ENCODE results near the gene RXFP1.
A peak's percentile ranks its signal among the peaks of the same experiment; 100 is the strongest.
"Not testable (repeated sequence)": the region's sequence is repeated elsewhere in the genome, so short reads cannot be mapped to it uniquely, and the experiment has no call there.

RXFP1 gene

DNA sequence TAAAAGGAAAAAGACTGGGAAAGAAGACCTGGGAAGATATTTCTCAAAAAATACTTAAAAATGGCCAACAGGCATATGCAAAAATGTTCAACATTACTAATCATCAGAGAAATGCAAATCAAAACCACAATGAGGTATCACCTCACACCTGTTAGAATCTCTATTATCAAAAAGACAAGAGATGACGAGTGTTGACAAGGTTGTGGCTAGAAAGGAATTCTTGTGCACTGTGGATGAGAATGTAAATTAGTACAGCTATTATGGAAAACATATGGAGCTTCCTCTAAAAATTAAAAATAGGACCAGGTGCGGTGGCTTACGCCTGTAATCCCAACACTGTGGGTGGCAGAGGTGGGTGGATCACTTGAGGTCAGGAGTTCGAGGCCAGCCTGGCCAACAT is 100.0 kb downstream of the RXFP1 start:
- peak; percentile 14 for DNase-seq

DNA sequence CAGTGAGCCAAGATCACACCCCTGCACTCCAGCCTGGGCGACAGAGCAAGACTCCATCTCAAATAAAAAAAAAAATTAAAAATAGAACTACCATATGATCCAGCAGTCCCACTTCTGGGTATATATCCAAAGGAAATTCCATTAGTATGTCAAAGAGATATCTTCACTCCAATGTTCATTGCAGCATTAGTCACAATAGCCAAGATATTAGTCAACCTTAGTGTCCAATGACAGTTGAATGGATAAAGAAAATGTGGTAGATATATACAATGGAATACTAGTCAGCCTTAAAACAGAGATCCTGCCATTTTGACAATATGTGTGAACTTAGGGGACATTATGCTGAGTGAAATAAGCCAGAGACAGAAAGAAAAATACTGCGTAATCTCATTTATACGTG is 100.6 kb downstream of the RXFP1 start:
- peak; percentile 14 for DNase-seq

DNA sequence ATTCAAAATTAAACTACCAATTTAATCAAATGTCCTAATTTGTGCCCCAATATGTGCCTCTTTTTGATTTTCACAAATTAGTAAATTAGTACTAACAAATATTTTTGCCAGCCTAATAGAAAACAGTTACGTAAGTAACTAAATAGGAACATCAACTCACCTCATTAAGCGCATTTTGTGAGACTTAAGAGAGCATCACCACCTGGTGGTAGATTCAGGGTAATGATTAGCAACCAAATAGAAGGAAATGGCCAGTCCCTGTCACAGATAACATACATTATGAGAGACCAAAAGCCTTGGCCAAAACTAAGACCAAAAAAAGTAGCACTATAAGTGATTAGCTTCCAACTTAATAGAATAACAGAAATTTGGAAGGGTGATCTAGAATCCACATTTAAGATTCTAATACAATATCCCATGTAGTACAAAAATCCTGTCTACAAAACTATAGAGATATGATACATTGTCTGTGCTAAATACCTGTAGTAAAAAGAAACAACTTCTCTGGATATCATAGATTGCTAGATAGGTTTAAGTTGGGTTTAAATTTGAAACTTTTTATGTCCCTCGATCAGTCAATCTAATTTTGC is 103.3 kb downstream of the RXFP1 start:
- DNase-seq: peak; percentile 53

DNA sequence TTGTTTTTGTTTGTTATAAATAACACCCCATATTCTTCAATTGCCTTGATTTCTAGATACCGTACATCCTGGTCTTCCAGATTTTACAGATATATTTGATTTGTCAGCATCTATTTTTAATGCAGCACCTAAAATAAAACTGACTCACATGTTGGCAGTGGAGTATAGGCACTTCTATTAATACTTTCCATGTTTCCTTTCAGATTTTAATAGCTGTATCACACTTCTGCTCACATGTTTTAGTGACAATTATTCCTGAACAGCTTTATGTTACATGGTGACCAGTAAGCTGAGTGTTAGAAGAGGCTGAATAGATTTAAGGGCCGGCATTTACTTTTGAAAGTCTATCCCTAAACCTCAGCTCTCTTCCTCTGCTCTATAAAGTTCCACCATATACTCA is 103.9 kb downstream of the RXFP1 start:
- DNase-seq: no peak

DNA sequence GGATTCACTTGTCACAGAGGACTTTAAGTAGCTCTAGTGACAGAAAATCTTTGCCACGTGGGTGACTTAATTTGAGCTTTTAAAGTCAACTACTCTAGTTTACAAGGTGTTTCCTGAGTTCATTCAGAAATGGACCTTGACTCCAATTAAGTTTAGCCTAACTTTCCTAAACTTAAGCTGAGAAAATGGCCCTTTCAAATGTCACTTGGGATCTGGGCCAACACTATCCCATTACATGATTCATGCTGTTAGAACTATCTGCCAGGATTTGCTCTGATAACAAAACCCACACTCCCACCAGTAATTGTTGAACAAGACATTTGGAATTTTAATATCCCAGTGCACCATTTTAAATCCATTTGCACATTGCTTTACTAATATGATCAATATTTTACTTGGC is 109.2 kb downstream of the RXFP1 start:
- peak; percentile 46 for DNase-seq

GRCh38 chr4:158636619-158637018 is 114.9 kb downstream of the RXFP1 start:
- no peak for DNase-seq

- no peak for DNase-seq
These were observed 122.7 kb downstream of the RXFP1 start for GRCh38 chr4:158644356-158644755.

GRCh38 chr4:158644760-158645159 is 123.1 kb downstream of the RXFP1 start:
- no peak for DNase-seq

DNA sequence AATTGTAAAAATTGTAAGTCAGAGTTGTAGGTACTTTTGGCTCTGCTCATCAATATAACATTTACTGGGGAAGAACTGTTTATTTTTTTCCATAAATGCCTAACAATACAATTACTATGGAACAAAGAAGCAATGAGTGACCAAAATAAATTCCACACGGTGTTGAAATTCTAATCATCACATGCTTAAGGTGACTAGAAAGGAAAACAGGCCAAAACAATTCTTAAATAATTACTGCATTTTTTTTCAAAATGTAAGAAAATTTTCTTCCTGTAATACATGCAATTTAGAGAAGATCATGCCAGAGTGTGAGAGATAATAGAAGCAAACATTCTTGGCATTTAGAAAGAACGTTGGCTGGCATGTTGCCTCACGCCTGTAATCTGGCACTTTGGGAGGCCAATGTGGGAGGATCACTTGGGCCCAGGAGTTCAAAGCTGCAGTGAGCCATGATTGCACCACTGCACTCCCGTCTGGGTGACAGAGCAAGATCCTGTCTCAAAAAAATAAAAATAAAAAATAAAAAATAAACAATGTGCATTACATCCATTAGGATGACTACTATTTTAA is 127.5 kb downstream of the RXFP1 start:
- no peak for DNase-seq

- no peak for DNase-seq
These were observed 131.2 kb downstream of the RXFP1 start for GRCh38 chr4:158652920-158653319.

GRCh38 chr4:158656439-158656838 is 134.8 kb downstream of the RXFP1 start:
- no peak for DNase-seq

- no peak for DNase-seq
These were observed 135.6 kb downstream of the RXFP1 start for GRCh38 chr4:158657291-158657690.

- DNase-seq: not testable (repeated sequence)
These were observed 141.6 kb downstream of the RXFP1 start for GRCh38 chr4:158663255-158663654.

DNA sequence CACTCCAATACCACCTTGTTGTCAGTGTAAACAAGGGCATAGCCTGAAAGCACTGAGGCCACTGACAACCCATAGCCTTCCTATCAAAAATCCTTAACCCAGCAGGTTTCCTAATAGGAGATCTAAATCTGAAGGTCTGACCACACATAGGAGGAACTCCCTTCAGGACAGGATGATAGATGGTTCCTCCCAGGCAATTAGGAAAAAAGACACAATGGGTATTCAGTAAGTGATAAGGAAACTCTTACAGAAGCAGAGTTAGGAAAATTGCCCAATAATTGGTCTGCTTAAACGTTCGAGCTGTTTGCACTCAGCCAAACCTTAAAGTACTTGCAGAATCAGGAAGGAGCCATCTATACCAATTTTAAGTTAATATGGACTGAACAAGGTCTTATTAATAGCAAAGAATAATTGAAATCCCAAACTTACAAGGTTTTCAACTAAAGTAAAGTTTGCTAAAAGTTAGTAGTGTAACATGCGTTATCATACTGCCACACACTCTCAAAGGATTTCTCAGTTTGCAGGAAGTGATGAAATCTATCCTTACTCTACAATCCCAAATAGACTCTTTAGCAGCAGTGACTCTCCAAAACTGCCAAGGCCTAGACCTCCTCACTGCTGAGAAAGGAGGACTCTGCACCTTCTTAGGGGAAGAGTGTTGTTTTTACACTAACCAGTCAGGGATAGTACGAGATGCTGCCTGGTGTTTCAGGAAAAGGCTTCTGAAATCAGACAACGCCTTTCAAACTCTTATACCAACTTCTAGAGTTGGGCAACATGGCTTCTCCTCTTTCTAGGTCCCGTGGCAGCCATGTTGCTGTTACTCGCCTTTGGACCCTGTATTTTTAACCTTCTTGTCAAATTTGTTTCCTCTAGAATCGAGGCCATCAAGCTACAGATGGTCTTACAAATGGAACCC is 142.3 kb downstream of the RXFP1 start:
- DNase-seq: not testable (repeated sequence)

DNA sequence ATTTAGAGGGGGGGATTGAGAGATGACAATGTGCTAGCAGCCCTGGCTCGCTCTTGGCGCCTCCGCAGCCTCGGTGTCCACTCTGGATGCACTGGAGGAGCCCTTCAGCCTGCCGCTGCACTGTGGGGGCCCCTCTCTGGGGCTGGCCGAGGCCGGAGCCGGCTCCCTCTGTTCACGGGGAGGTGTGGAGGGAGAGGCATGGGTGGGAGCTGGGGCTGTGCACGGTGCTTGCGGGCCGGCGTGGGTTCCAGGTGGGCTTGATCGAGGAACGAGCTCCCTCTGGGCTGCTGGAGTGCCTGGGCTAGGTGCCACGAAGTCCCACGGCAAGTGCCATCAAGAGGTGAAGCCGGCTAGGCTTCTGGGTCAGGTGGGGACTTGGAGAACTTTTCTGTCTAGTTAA is 143.1 kb downstream of the RXFP1 start:
- DNase-seq: no peak

GRCh38 chr4:158666892-158667291 is 145.2 kb downstream of the RXFP1 start:
- DNase-seq: no peak

- DNase-seq: no peak
These were observed 146.0 kb downstream of the RXFP1 start for GRCh38 chr4:158667651-158668198.

DNA sequence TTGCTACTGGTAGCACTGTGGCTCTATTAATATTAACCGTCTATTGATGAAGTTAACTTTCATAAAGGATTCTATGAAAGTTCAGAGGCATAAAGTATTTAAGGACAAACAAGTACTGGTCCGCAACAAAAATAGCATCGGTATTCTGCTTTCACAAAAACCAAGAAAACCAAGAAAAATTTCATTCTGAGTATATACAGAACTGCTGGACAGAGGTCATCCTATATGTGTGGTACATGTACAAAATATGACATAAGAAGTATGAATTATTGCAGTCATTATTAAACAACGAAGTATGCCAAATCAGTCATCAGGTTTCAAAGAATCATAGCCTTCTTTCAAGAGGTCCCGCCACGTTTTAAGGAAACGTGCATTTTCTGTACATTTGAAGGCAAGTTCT is 147.6 kb downstream of the RXFP1 start:
- no peak for DNase-seq

DNA sequence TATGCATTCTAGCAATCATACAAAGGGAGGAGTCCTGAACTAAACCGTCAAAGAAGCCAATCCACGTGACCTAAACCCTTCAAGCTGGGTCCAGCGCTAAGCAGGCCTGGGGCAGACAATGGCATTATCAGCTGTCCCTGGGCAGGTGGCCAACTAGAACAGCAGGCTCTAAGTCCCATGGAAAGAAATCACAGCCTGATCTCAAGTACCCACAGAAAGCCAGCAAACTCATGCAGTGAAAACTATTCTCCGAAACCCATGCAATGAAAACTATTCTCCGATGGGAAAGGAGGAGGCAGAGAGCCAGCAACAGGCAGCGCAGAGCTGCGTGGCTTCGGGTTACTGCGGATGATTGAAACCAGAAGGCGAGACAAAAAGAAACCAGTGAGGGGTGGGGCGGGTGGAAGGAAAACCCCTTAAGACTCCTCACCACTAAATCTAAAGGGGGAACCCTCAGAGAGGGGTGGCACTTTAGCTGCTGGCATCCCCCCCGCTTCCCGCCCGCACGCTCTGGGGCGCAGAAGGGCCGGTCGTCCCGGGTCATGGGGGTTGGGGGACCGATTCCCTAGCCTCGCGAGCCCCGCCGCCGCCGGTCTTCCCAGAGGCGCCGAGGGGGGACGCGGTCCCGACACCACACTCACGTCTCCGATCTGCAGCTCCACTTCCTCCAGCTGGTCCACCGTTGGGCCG is 149.4 kb downstream of the RXFP1 start:
- DNase-seq: peak; percentile 81

- no peak for DNase-seq
These were observed 149.9 kb downstream of the RXFP1 start, which contains the start of gene C4orf46 for GRCh38 chr4:158671665-158671914. Gene C4orf46 (minus strand): TSS chr4:158671887. CDS start chr4:158671801, 86 bp downstream.

GRCh38 chr4:158671915-158672806 is 150.5 kb downstream of the RXFP1 start, which contains the start of gene ETFDH:
Gene ETFDH (plus strand): TSS chr4:158672296. CDS start chr4:158672457, 161 bp downstream.
- DNase-seq: peak; percentile 100

DNA sequence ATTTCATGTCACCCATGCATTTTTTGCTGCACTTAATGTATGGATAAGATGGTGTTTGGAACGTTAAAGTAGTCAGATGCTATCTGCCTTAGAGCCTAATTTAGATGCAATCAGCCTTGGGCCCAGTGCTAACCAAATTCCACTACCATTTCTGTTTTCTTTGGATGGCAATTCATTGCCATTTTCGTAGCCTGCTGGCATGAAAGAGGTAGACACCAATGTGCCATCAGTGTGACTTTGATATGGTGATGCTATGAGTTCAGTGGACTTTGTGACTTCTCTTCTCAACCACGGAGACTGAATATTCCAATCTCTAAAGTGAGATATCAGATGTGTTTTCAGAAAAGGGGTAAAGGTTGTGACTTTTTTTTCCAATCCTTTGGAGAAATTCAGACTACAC is 152.0 kb downstream of the RXFP1 start:
- DNase-seq: no peak

Data from fibroblast of upper back skin (primary cell).